HUDEP-2 (cell line): Measurements from ENCODE around the gene BACH2.
A peak's percentile ranks its signal among the peaks of the same experiment; 100 is the strongest.

Experiments
- DNase-seq, 76 experiments: peaks; one replicate each; lab custom pipeline; 2025; ENCODE audit not compliant: unreplicated experiment in 76 of 76; lab: John Stamatoyannopoulos, UW

The BACH2 gene

GRCh38 chr6:89887452-89888137 lies 409.0 kb downstream of the BACH2 start:
- DNase-seq: peak in 2 of 76 experiments; percentile 11 to 14

GRCh38 chr6:89886378-89887120 lies 410.1 kb downstream of the BACH2 start:
- no peak for DNase-seq
